Measurements from ENCODE around the gene GBX1.

The GBX1 gene

DNA sequence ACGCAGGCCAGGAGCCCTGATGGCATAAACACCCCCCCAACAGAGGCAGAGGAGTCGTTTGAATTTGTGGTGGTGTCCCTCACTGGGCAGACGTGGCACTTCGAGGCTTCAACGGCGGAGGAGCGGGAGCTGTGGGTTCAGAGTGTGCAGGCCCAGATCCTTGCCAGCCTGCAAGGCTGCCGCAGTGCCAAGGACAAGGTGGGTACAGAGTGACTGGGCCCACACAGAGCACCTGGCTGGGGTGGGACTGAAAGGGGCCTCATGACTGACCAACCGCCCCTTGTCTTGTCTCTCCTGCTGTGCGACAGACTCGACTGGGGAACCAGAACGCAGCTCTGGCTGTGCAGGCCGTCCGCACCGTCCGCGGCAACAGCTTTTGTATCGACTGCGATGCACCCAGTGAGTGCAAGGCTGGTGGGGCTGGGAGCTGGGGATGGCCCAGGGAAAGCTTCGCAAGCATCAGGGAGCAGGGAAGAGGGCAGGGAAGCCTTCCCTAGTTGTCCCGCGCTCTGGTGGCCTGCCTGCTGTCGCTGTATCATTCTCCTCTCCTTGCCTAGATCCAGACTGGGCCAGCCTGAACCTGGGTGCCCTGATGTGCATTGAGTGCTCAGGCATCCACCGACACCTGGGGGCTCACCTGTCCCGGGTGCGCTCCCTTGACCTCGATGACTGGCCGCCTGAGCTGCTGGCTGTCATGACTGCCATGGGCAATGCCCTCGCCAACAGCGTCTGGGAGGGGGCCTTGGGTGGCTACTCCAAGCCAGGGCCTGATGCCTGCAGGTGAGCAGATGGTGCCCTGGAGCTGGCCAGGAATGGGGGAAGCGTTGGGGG lies 25.4 kb downstream of the GBX1 start:
- TF ChIP-seq TAF1 (IDR thresholded peaks at IDR 0.05; ENCODE audit: borderline replicate concordance, insufficient read depth, low read length) = no peak
- TF ChIP-seq, protein P1, sequence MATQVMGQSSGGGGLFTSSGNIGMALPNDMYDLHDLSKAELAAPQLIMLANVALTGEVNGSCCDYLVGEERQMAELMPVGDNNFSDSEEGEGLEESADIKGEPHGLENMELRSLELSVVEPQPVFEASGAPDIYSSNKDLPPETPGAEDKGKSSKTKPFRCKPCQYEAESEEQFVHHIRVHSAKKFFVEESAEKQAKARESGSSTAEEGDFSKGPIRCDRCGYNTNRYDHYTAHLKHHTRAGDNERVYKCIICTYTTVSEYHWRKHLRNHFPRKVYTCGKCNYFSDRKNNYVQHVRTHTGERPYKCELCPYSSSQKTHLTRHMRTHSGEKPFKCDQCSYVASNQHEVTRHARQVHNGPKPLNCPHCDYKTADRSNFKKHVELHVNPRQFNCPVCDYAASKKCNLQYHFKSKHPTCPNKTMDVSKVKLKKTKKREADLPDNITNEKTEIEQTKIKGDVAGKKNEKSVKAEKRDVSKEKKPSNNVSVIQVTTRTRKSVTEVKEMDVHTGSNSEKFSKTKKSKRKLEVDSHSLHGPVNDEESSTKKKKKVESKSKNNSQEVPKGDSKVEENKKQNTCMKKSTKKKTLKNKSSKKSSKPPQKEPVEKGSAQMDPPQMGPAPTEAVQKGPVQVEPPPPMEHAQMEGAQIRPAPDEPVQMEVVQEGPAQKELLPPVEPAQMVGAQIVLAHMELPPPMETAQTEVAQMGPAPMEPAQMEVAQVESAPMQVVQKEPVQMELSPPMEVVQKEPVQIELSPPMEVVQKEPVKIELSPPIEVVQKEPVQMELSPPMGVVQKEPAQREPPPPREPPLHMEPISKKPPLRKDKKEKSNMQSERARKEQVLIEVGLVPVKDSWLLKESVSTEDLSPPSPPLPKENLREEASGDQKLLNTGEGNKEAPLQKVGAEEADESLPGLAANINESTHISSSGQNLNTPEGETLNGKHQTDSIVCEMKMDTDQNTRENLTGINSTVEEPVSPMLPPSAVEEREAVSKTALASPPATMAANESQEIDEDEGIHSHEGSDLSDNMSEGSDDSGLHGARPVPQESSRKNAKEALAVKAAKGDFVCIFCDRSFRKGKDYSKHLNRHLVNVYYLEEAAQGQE (IDR thresholded peaks at IDR 0.05; ENCODE audit: insufficient read depth in 1 of 2, low read depth in 2 of 2, low read length in 2 of 2) = no peak
- TF ChIP-seq POLR2AphosphoS5 (IDR thresholded peaks at IDR 0.05; ENCODE audit: low read depth, low read length) = no peak
- no peak for TF ChIP-seq SIN3A (IDR thresholded peaks at IDR 0.05; ENCODE audit: borderline replicate concordance, insufficient read depth, low read length)
- no peak for TF ChIP-seq FOXP2 (optimal IDR thresholded peaks at IDR 0.05; ENCODE audit: borderline replicate concordance, extremely low read depth, extremely low read length, insufficient read depth)

DNA sequence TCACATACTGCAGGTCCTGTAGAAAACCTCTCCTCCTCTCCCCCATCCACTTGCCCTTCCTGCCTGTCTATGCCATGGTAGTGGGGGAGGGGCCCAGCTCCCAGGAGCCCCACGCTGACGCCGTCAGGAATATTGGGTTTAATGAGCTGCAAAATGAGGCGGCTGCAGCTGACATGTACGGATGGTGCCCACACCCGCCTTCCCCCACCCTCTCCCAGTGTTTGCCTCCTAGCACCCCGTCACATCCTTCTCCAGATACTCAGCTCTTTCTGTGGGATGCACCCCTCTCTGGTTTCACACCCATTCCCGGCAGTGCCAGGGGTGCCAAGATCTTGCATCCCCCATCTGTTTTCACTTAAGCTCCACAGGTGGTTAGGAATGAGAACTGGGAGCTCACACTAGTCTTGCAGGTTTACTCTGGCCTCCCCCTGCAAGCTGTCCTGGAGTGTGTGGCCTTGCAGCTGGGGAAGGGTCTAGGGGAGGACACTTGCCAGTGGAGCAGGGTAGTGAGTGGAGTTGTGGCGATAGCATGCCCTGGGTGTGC lies 26.1 kb downstream of the GBX1 start:
- TF ChIP-seq, protein P1 (IDR thresholded peaks at IDR 0.05; ENCODE audit: insufficient read depth in 1 of 2, low read depth in 2 of 2, low read length in 2 of 2) = no peak
- no peak for TF ChIP-seq POLR2AphosphoS5 (IDR thresholded peaks at IDR 0.05; ENCODE audit: low read depth, low read length)
- no peak for TF ChIP-seq TAF1 (IDR thresholded peaks at IDR 0.05; ENCODE audit: borderline replicate concordance, insufficient read depth, low read length)
- TF ChIP-seq FOXP2 (optimal IDR thresholded peaks at IDR 0.05; ENCODE audit: borderline replicate concordance, extremely low read depth, extremely low read length, insufficient read depth) = no peak
- TF ChIP-seq SIN3A (IDR thresholded peaks at IDR 0.05; ENCODE audit: borderline replicate concordance, insufficient read depth, low read length) = no peak

DNA sequence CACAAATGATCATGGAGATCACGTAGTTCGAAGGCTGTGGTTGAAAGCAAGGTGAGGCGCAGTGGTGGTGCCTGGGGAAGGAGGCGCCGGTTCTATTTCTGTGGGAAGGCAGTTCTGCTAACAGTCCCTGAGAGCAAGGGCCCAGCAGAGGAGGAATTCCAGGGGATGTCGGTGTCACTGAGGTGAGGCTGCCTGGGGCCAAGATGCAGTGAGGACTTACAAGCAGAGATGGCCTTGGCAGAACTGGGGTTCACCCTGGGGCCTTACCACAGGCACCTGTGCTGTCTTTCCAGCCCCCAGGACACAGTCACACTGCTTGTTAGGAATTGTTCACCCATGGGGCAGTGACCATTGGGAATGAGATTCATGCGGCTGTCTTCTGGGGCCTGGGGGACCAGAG lies 26.7 kb downstream of the GBX1 start:
- TF ChIP-seq, protein P1 (IDR thresholded peaks at IDR 0.05; ENCODE audit: insufficient read depth in 1 of 2, low read depth in 2 of 2, low read length in 2 of 2) = no peak
- TF ChIP-seq FOXP2 (optimal IDR thresholded peaks at IDR 0.05; ENCODE audit: borderline replicate concordance, extremely low read depth, extremely low read length, insufficient read depth) (no peak), POLR2AphosphoS5 (IDR thresholded peaks at IDR 0.05; ENCODE audit: low read depth, low read length) (no peak), TAF1 (IDR thresholded peaks at IDR 0.05; ENCODE audit: borderline replicate concordance, insufficient read depth, low read length) (no peak), SIN3A (IDR thresholded peaks at IDR 0.05; ENCODE audit: borderline replicate concordance, insufficient read depth, low read length) (no peak)

DNA sequence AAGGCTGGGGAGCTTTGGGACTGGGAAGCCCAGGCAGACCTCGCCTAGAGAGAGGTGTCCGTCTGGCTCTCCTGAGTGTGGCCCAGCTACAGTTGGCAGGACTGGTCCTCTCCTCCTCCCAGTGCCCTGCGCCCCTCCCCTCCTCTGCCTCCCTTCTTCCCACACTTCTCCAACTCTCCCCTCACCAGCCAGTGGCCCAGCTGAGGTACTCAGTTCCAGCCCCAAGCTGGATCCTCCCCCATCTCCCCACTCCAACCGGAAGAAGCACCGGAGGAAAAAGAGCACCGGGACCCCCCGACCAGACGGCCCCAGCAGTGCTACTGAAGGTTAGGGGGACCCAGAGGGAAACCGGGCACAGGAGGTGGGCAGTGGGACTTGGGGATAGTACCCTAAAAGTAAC lies 27.7 kb downstream of the GBX1 start:
- TF ChIP-seq SIN3A (IDR thresholded peaks at IDR 0.05; ENCODE audit: borderline replicate concordance, insufficient read depth, low read length) (no peak), FOXP2 (optimal IDR thresholded peaks at IDR 0.05; ENCODE audit: borderline replicate concordance, extremely low read depth, extremely low read length, insufficient read depth) (no peak), POLR2AphosphoS5 (IDR thresholded peaks at IDR 0.05; ENCODE audit: low read depth, low read length) (no peak), TAF1 (IDR thresholded peaks at IDR 0.05; ENCODE audit: borderline replicate concordance, insufficient read depth, low read length) (no peak)
- TF ChIP-seq, protein P1 (IDR thresholded peaks at IDR 0.05; ENCODE audit: insufficient read depth in 1 of 2, low read depth in 2 of 2, low read length in 2 of 2) = no peak

Measured in PFSK-1 (cell line).